Adrenal gland (tissue), 12 donors: ENCODE measurements around the gene PLEKHA4. TPM values are rescaled to one million over a fixed set of nuclear protein-coding genes. Genes with fewer than 3 reads are reported as not detected.

ENCODE experiments used
- DNase-seq, 7 donors: peaks; one replicate each; pipeline ENCODE4 v3.0.0-alpha.2; 2019 to 2020
- H3K27ac ChIP-seq, 5 donors: fragments of 200-600 bp; sonication (generic) in 4 of 5; 1 replicate in 3 of 5; 2 replicates in 2 of 5; pipeline versions ENCODE4 v1.5.1 to v1.8.0; 2016 to 2020; ENCODE audit warnings: mild to moderate bottlenecking in 1 of 5
- H3K27me3 ChIP-seq: fragments of 200-600 bp; 2 replicates; pipeline ENCODE4 v1.8.0; 2021
- H3K36me3 ChIP-seq, 2 donors: fragments of 200-600 bp; replicated peaks in 1 of 2; 1 replicate in 1 of 2; 2 replicates in 1 of 2; pipeline versions ENCODE4 v1.5.1 to v1.8.0; 2018 to 2022
- H3K4me1 ChIP-seq, 2 donors: fragments of 200-600 bp; replicated peaks in 1 of 2; 1 replicate in 1 of 2; 2 replicates in 1 of 2; pipeline versions ENCODE4 v1.5.1 to v1.8.0; 2018 to 2021
- H3K4me3 ChIP-seq, 4 donors: fragments of 200-600 bp; sonication (generic) in 3 of 4; one replicate each; pipeline ENCODE4 v1.5.1; 2016 to 2018
- H3K9me3 ChIP-seq, 3 donors: fragments of 200-600 bp; sonication (generic) in 1 of 3; replicated peaks in 1 of 3; 1 replicate in 2 of 3; 2 replicates in 1 of 3; pipeline versions ENCODE4 v1.5.1 to v1.8.0; 2016 to 2021
- POLR2A ChIP-seq, 2 donors: fragments of 450-650 bp; IDR thresholded peaks; one replicate each; pipeline ENCODE4 v1.6.1; 2017; ENCODE audit warnings: antibody characterized with exemption in 2 of 2, mild to moderate bottlenecking in 2 of 2, moderate library complexity in 1 of 2
- WGBS, 4 donors: extraction: QIAGEN DNeasy Blood & Tissue Kit in 2 of 4; methylation state at CpG; one replicate each; pipeline versions ENCODE4 v1.1.5 to v1.1.7; 2013 to 2017; 5-methylcytosine and 5-hydroxymethylcytosine counted together
- intact Hi-C, 2 donors: fragments of 100-400 bp; cut with DNase I; formaldehyde crosslinking; loops; one replicate each; pipeline versions ENCODE4 v1.14.1 to v1.15.0; 2022 to 2023
- polyA plus RNA-seq, 3 donors: library from polyadenylated mRNA; stranded (reverse); fragments of 200-250 nt in 2 of 3; fragments of 350-450 nt in 1 of 3; fragmentation: Illumina TruSeq in 1 of 3; extraction: RNeasy Lipid Tissue Mini Kit (QIAGEN cat#74804) in 1 of 3; gene quantifications; one replicate each; pipeline ENCODE4 v1.2.3, GENCODE V29; 2013 to 2014
- total RNA-seq, 9 donors: library from RNA; depleted of rRNA in 4 of 9; stranded (reverse); fragments of >200 nt in 4 of 9; fragments of 120-200 nt in 1 of 9; fragmentation: NEBNext Ultra II Directional in 1 of 9; extraction: Animal tissue kit (Norgen Biotek cat#: 25700) in 1 of 9; gene quantifications; one replicate each; pipeline versions ENCODE4 v1.1.0 to v1.2.4, GENCODE V29; 2013 to 2023
- TF ChIP-seq, protein P1 (sequence below), 6 experiments: fragments of 450-650 bp in 4 of 6; fragments of 200-600 bp in 2 of 6; sonication (generic) in 1 of 6; IDR thresholded peaks; 1 replicate in 5 of 6; 2 replicates in 1 of 6; pipeline versions ENCODE4 v1.5.1 to v1.8.0; 2016 to 2021; ENCODE audit warnings: antibody characterized with exemption in 6 of 6, mild to moderate bottlenecking in 2 of 6, moderate library complexity in 1 of 6
- donor health status: healthy with polysubstance abuse.
- donor health status: Bipolar disorder and iron deficiency.
- donor health status: DM: yes; HTN: yes; CAD: no.
- donor health status: DM: no; HTN: no; CAD: no.
- donor health status: DM: no; HTN: no; CAD: no.
- donor health status: DM: yes; HTN: yes; CAD: no.

Gene PLEKHA4
- total and polyA plus RNA-seq, 12 donors: 4.5 to 74.6 (median 25.4) TPM

DNA sequence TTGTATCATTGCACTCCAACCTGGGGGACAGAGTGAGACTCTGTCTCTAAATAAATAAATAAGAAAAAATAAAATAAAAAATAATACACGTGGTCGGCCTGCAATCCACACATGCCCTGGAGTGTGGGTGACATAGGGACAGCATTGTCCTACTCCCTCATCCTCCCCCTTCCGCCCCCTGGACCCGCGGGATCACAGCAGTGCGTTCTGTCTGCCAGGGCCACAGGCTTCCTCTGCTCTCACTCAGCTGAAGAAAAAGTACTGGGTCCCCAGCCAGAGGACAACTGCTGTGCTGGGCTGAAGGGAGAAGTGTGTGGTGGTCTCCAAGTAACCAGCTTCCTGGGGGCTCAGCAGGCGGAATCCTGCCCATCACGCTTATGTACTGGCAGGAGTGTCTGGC is 63.9 kb downstream of the PLEKHA4 start:
- Histone ChIP-seq H3K36me3 (no peaks in the 10 kb centered on the region), H3K9me3 (no peaks in the 10 kb centered on the region), H3K4me3 (no peak overlapping the region), H3K27ac (no peak overlapping the region), H3K27me3 (no peaks in the 10 kb centered on the region), H3K4me1 (peaks cover 0 to 1% of the 10 kb centered on the region in 2 donors)
- no peak for DNase-seq
- WGBS, 4 donors: 75 to 86% (median 78%) methylated on average over 8 of the region's 8 CpGs
- intact Hi-C loops: no loop called here
- no peak for TF ChIP-seq POLR2A (IDR thresholded peaks at IDR 0.05)
- TF ChIP-seq, protein P1, sequence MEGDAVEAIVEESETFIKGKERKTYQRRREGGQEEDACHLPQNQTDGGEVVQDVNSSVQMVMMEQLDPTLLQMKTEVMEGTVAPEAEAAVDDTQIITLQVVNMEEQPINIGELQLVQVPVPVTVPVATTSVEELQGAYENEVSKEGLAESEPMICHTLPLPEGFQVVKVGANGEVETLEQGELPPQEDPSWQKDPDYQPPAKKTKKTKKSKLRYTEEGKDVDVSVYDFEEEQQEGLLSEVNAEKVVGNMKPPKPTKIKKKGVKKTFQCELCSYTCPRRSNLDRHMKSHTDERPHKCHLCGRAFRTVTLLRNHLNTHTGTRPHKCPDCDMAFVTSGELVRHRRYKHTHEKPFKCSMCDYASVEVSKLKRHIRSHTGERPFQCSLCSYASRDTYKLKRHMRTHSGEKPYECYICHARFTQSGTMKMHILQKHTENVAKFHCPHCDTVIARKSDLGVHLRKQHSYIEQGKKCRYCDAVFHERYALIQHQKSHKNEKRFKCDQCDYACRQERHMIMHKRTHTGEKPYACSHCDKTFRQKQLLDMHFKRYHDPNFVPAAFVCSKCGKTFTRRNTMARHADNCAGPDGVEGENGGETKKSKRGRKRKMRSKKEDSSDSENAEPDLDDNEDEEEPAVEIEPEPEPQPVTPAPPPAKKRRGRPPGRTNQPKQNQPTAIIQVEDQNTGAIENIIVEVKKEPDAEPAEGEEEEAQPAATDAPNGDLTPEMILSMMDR (IDR thresholded peaks at IDR 0.05): no peak

GRCh38 chr19:48802623-48803022 is 65.8 kb downstream of the PLEKHA4 start:
- no peak for TF ChIP-seq POLR2A (IDR thresholded peaks at IDR 0.05)
- intact Hi-C loops: no loop called here
- WGBS, 4 donors: 91 to 96% (median 93%) methylated on average over 2 of the region's 2 CpGs
- Histone ChIP-seq H3K27me3 (no peaks in the 10 kb centered on the region), H3K9me3 (no peaks in the 10 kb centered on the region), H3K36me3 (no peaks in the 10 kb centered on the region), H3K4me3 (no peak overlapping the region), H3K4me1 (no peaks in the 10 kb centered on the region), H3K27ac (no peak overlapping the region)
- DNase-seq: no peak

- Histone ChIP-seq H3K9me3 (no peaks in the 10 kb centered on the region), H3K4me3 (no peak overlapping the region), H3K4me1 (peaks cover 0 to 11% of the 10 kb centered on the region in 2 donors), H3K27me3 (no peaks in the 10 kb centered on the region), H3K27ac (no peak overlapping the region), H3K36me3 (no peaks in the 10 kb centered on the region)
- TF ChIP-seq, protein P1 (IDR thresholded peaks at IDR 0.05): no peak
- TF ChIP-seq POLR2A (IDR thresholded peaks at IDR 0.05): no peak
- no peak for DNase-seq
- 88 to 94% (median 92%) methylated on average over 20 to 44 of the region's 44 CpGs for WGBS, 4 donors
- intact Hi-C loops: loop anchor here in 1 of 2 donors (5.0 kb wide), 1 partner anchor 173 kb away; no protein-coding TSS in a partner anchor
Observed at GRCh38 chr19:48799358-48800300, 68.8 kb downstream of the PLEKHA4 start.

DNA sequence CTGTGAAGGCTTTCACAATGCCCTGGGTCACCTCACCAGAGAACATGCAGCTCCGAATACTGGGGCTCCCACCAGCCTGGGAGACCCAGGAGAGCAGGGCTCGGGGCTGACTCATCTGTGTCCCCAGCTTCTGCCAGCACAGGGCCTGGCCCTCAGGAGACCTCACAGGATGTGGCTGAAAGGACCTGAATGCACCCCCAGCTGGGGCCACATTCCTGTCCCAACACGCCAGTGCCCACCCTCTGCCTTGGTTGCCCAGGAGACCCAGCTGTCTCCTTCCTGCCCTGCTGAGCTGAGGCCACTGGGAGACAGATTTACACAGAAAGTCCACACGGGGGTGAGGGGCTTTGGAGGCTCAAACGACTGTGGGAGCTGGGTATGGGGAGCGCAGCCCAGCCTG is 69.5 kb downstream of the PLEKHA4 start:
- Histone ChIP-seq H3K36me3 (no peaks in the 10 kb centered on the region), H3K4me1 (peaks cover 0 to 11% of the 10 kb centered on the region in 2 donors), H3K27ac (no peak overlapping the region), H3K9me3 (no peaks in the 10 kb centered on the region), H3K27me3 (no peaks in the 10 kb centered on the region), H3K4me3 (no peak overlapping the region)
- no peak for TF ChIP-seq POLR2A (IDR thresholded peaks at IDR 0.05)
- TF ChIP-seq, protein P1 (IDR thresholded peaks at IDR 0.05): no peak
- WGBS, 4 donors: 55 to 75% (median 62%) methylated on average over 4 to 6 of the region's 6 CpGs
- DNase-seq: no peak
- intact Hi-C loops: loop anchor here in 1 of 2 donors (5.0 kb wide), 1 partner anchor 173 kb away; no protein-coding TSS in a partner anchor
